Left ventricle myocardium inferior (tissue), 1 donor: ENCODE measurements around the gene FTO. TPM values are rescaled to one million over a fixed set of nuclear protein-coding genes. Genes with fewer than 3 reads are reported as not detected.

ENCODE experiments used
- DNase-seq: peaks from one replicate; pipeline ENCODE4 v3.0.0-alpha.2; 2020
- H3K27ac ChIP-seq: fragments of 200-600 bp; replicated peaks from 2 replicates; pipeline ENCODE4 v1.8.0; 2021
- H3K27me3 ChIP-seq: fragments of 200-600 bp; 2 replicates; pipeline ENCODE4 v1.8.0; 2021; ENCODE audit warnings: low read depth
- H3K36me3 ChIP-seq: fragments of 200-600 bp; 2 replicates; pipeline ENCODE4 v1.8.0; 2021
- H3K4me1 ChIP-seq: fragments of 200-600 bp; 2 replicates; pipeline ENCODE4 v1.8.0; 2021
- H3K4me3 ChIP-seq: fragments of 200-600 bp; 2 replicates; pipeline ENCODE4 v1.8.0; 2021; ENCODE audit warnings: mild to moderate bottlenecking, moderate library complexity
- H3K9me3 ChIP-seq: fragments of 200-600 bp; replicated peaks from 2 replicates; pipeline ENCODE4 v1.8.0; 2021
- intact Hi-C: fragments of 100-400 bp; cut with micrococcal nuclease; formaldehyde crosslinking; loops from one replicate; pipeline ENCODE4 v1.11.0; 2022
- total RNA-seq: library from RNA; stranded (reverse); fragmentation: NEBNext Ultra II Directional; extraction: Animal tissue kit (Norgen Biotek cat#: 25700); gene quantifications from one replicate; pipeline ENCODE4 v1.2.1, GENCODE V29; 2021
- TF ChIP-seq, protein P1 (sequence below): fragments of 200-600 bp; IDR thresholded peaks from 2 replicates; pipeline ENCODE4 v1.8.0; 2021; ENCODE audit warnings: antibody characterized with exemption, mild to moderate bottlenecking, borderline replicate concordance
- donor health status: DM: no; HTN: yes; CAD: no; lungs with severe emphysema.

FTO gene
- total RNA-seq, 1 donor from 2014 or later: 78.4 TPM

DNA sequence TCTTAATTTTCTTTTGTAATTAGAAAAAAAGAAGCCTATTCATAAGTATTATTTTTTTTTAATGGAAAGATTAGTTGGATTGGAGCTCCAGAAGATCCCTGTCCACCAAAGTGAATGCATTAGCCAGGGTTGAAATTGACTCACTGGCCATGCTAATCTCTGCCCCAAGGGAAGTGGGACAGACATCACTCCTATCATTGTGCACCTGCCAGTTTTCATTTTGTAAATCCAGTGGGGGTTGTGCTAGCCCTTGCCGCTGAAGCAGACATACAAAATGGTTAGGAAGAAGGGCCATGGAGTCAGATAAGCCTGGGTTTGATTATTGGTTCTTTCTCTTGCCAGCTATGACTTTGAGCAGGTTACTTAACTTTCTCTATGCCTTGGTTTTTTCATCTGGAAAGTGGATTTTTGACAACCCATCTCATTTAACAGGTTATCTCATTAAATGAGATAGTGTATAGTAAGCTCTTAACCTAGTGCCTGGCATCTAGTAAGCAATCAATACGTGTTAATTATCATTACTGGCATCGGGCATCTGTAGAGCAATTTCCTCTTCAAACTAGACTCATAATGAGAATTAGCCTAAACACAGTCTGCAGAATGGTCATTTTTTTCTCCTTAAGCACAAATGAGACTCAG, 365.8 kb downstream of the FTO start:
- H3K27me3 ChIP-seq: no peaks in the 10 kb centered on the region
- peaks cover 14% of the 10 kb centered on the region for H3K4me1 ChIP-seq
- no peaks in the 10 kb centered on the region for H3K9me3 ChIP-seq
- no peak for DNase-seq
- intact Hi-C loops: no loop called here
- H3K4me3 ChIP-seq: no peak overlapping the region
- no peaks in the 10 kb centered on the region for H3K36me3 ChIP-seq
- TF ChIP-seq, protein P1, sequence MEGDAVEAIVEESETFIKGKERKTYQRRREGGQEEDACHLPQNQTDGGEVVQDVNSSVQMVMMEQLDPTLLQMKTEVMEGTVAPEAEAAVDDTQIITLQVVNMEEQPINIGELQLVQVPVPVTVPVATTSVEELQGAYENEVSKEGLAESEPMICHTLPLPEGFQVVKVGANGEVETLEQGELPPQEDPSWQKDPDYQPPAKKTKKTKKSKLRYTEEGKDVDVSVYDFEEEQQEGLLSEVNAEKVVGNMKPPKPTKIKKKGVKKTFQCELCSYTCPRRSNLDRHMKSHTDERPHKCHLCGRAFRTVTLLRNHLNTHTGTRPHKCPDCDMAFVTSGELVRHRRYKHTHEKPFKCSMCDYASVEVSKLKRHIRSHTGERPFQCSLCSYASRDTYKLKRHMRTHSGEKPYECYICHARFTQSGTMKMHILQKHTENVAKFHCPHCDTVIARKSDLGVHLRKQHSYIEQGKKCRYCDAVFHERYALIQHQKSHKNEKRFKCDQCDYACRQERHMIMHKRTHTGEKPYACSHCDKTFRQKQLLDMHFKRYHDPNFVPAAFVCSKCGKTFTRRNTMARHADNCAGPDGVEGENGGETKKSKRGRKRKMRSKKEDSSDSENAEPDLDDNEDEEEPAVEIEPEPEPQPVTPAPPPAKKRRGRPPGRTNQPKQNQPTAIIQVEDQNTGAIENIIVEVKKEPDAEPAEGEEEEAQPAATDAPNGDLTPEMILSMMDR: no peak
- no peak overlapping the region for H3K27ac ChIP-seq

DNA sequence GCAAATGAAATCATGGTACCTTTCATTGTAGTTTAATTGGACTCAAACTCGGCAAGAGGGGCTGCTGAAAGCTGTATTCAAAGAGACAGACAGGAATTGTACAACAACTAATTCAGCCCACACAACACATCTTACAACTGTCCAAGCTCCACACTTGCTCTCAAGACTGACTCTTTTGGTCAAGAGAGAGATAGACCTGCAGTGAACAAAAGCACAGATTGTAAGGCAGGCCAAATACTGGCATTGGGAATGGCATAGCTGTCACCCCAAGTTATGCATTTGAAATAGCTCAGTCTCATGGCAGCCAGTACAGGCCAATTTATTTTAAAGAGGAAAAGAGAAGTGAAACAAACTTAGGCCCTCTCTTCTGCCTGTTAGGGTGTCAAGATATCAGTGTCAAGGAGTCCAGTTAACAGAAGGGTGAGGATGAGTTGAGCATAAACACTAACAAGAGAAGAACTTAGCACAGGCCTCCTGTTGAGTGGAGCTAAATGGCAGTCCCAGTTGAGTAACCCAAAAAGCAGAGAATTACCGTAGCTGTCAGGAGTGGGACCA, 366.9 kb downstream of the FTO start:
- no peak overlapping the region for H3K27ac ChIP-seq
- H3K27me3 ChIP-seq: no peaks in the 10 kb centered on the region
- no peaks in the 10 kb centered on the region for H3K9me3 ChIP-seq
- TF ChIP-seq, protein P1: no peak
- H3K36me3 ChIP-seq: no peaks in the 10 kb centered on the region
- H3K4me3 ChIP-seq: no peak overlapping the region
- intact Hi-C loops: no loop called here
- no peak for DNase-seq
- peaks cover 14% of the 10 kb centered on the region for H3K4me1 ChIP-seq

DNA sequence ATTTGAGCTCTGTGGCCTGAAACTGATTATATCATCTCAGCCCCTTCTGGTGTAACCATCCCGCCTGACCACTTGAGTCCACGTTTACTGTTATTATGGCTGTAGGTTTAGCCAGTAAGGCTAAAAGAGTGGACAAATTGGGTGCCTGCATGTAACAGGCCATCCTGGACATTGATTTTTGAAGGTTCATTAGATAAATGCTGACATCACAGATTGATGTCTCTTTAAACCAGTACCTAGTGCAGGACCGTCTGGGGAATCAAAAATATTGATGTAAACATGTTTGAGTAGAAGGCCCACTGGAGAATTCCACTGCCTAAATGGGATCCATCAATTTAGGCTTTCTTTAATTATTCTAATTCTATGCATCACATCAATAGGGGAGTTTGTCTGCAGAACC, 367.6 kb downstream of the FTO start:
- no peak for DNase-seq
- peaks cover 11% of the 10 kb centered on the region for H3K4me1 ChIP-seq
- H3K4me3 ChIP-seq: no peak overlapping the region
- H3K36me3 ChIP-seq: no peaks in the 10 kb centered on the region
- TF ChIP-seq, protein P1: no peak
- H3K9me3 ChIP-seq: no peaks in the 10 kb centered on the region
- no peak overlapping the region for H3K27ac ChIP-seq
- intact Hi-C loops: no loop called here
- H3K27me3 ChIP-seq: no peaks in the 10 kb centered on the region

DNA sequence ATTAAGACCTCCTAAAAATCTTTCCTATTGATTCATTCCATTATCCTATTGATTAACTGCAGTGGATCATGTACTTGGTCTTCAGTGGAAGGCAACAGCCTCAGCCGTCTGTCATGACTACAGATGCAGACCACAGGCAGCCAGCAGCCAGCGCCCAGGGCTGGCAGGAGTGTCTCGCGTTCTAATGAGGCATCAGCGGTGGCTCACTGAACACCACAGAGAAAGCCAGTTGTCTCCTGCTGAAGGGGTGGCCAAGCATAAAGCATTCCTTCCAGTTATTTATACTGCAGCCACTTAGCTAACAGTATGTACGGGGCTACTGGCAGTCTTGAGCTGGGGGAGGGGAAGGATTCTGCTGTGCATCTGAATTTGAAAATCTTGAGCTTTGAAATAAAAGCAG, 368.3 kb downstream of the FTO start:
- TF ChIP-seq, protein P1: no peak
- H3K4me1 ChIP-seq: peaks cover 5% of the 10 kb centered on the region
- no peak overlapping the region for H3K4me3 ChIP-seq
- no peak overlapping the region for H3K27ac ChIP-seq
- no peaks in the 10 kb centered on the region for H3K36me3 ChIP-seq
- no peak for DNase-seq
- H3K9me3 ChIP-seq: no peaks in the 10 kb centered on the region
- H3K27me3 ChIP-seq: no peaks in the 10 kb centered on the region
- intact Hi-C loops: no loop called here

DNA sequence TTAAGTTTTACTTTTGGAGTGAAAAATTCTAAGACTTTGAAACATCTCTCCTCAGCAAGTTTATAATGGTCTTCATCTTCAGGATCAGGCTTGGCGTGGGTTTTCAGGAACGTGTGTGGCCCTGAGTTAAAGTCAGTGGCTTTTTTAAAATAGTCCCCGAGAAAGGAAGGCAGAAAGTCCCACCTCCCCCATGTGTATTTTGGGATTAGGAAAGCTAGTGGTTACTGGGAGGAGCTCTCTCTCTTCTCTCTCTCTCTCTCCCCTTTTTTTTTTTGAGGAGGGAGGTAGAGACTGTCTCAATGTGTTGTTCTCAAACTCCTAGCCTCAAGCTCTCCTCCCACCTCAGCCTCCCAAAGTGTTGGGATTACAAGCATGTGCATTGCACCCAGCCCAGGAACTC, 369.4 kb downstream of the FTO start:
- no peak overlapping the region for H3K27ac ChIP-seq
- TF ChIP-seq, protein P1: no peak
- DNase-seq: no peak
- no peaks in the 10 kb centered on the region for H3K9me3 ChIP-seq
- intact Hi-C loops: no loop called here
- H3K27me3 ChIP-seq: no peaks in the 10 kb centered on the region
- no peaks in the 10 kb centered on the region for H3K4me1 ChIP-seq
- H3K36me3 ChIP-seq: no peaks in the 10 kb centered on the region
- no peak overlapping the region for H3K4me3 ChIP-seq
